Colon (tissue), 2 donors: ENCODE measurements around the gene OR2T34.
"Not testable (repeated sequence)": the region's sequence is repeated elsewhere in the genome, so short reads cannot be mapped to it uniquely, and the experiment has no call there.

Source experiments
- FAIRE-seq: peaks from 2 replicates; lab custom pipeline; 2012; peaks lifted over from hg19 to GRCh38; lab: Jason Lieb, UNC
- donor health status: control.
- donor health status: control.

The OR2T34 gene

GRCh38 chr1:248551027-248551426 lies 23.5 kb downstream of the OR2T34 start:
- not testable (repeated sequence) for FAIRE-seq

DNA sequence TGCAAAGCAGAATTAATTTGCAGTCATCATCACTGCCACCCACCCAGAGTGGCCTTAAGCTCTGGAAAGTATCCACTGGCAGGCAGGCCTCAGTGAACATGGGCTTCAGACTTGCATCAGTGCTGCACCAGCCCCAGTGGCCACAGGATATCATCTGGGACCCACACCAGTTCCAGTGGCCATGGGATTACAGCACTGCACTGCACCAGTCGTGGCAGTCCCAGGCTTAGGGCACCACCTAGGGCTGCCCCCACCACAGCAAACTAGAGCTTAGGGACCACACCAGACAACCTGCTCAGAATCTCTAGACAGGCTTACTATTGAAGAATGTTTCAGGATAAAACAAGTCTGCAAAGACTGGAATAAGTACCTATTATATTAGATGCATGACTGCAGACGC lies 27.2 kb downstream of the OR2T34 start:
- FAIRE-seq, result not testable (repeated sequence)

GRCh38 chr1:248537449-248537848 lies 37.1 kb downstream of the OR2T34 start:
- peak; percentile 90 for FAIRE-seq
